ENCODE data around the gene RSL24D1.

DNA sequence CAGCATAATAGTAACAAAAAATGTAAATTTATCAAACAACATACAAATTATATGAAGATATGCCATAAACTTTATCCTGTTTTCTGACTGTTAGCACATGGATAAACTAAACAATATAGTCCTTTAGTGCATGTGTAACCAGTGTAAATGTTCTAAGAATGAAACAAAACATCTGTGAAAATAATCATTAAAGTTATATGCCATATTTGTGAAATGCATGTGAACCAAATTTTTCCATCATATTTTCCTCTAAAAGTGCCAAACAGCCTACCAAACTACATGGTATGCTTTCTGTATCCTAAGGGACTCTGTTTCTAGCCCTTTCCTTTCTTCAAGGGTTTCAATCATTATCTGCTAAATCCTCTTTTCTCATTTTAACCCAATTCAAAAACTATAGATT lies 23.9 kb upstream of the RSL24D1 start:
- TF ChIP-seq, protein P1, sequence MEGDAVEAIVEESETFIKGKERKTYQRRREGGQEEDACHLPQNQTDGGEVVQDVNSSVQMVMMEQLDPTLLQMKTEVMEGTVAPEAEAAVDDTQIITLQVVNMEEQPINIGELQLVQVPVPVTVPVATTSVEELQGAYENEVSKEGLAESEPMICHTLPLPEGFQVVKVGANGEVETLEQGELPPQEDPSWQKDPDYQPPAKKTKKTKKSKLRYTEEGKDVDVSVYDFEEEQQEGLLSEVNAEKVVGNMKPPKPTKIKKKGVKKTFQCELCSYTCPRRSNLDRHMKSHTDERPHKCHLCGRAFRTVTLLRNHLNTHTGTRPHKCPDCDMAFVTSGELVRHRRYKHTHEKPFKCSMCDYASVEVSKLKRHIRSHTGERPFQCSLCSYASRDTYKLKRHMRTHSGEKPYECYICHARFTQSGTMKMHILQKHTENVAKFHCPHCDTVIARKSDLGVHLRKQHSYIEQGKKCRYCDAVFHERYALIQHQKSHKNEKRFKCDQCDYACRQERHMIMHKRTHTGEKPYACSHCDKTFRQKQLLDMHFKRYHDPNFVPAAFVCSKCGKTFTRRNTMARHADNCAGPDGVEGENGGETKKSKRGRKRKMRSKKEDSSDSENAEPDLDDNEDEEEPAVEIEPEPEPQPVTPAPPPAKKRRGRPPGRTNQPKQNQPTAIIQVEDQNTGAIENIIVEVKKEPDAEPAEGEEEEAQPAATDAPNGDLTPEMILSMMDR (IDR thresholded peaks at IDR 0.05; ENCODE audit: low read length), result no peak
- TF ChIP-seq EZH2 (optimal IDR thresholded peaks at IDR 0.05; ENCODE audit: low read depth, low read length), result no peak

Data from MM.1S (cell line).